Kidney tubule cell (primary cell): ENCODE data around the gene MAGI2.

ENCODE experiments used
- DNase-seq: peaks from one replicate; pipeline ENCODE4 v3.0.0-alpha.2; 2018; ENCODE audit warnings: low spot score

MAGI2 gene

DNA sequence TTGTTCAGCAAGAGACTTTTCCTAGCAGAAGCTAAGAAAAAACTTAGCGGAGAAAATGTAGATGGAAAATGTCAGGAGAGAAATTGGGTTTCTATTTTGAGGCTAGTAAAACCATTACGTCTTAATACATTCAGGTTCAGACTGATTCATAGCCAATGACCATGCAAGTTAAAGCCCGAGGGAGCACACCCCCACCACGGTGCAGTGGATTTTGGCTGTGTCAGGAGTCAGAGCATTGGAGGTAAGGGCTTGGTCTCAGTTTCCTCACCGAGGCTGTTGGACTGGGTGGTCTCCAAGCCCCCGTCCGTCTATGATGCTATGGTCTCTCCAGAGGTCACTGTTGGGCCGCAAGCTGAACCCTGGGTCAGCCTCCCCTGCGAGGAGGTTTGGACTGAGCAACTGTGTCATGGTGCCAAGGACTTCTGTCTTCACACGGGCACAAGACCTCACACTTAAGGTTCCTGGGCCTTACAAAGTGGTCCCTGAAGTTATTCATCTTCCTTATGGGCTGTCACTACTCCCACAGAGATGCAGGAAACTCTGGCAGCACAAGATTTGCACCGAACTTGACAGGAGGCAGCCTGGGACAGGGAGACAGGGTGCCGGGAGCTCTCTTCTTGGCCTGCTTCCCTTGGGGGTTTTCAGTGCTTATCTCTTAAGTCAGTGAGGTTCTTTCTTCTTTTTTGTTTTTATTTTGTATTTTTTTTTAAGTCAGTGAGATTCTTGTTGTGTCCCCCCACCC, 1468.1 kb downstream of the MAGI2 start:
- no peak for DNase-seq

DNA sequence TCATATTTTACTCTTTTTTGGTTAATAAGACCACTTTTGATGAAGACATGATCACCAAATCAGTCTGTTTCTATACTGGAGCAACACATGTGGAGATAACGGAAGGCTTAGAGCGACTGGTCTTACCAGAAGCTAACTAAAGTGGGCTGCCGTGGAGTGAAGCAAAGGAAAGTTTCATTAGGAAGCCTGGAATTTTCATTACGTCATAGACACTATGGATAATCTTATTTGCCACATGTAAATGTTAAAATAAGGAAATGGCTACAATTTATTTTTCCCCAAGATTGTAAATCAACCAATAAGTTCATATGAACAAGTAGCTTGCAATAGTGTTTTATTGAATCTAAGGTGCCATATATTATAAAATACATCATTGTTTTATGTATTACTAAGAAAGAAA, 1469.5 kb downstream of the MAGI2 start:
- no peak for DNase-seq

DNA sequence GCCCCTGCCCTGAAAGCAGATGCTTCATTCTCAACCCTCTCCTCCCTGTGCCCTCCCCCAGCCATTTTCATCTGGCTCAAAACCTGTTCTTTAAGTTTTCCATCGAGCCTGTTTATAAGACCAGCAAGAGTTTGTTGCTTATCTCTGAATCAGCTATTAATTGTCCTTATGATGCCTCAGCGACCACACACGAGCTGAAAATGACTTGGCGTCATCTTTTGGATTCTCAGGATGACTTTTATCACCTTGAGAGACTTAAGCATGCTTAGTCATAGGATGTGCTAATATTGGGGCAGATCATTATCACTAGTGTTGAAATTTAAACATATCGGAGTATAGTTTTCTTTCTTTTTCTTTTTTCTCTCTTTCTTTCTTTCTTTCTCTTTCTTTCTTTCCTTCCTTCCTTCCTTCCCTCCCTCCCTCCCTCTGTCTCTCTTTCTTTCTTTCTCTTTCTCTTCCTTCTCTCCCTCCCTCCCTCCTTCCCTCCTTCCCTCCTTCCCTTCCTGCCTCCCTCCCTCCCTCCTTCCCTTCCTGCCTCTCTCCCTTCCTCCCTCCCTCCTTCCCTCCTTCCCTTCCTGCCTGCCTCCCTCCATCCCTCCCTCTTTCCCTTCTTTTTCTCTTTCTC, 1470.4 kb downstream of the MAGI2 start:
- DNase-seq = peak; percentile 25

DNA sequence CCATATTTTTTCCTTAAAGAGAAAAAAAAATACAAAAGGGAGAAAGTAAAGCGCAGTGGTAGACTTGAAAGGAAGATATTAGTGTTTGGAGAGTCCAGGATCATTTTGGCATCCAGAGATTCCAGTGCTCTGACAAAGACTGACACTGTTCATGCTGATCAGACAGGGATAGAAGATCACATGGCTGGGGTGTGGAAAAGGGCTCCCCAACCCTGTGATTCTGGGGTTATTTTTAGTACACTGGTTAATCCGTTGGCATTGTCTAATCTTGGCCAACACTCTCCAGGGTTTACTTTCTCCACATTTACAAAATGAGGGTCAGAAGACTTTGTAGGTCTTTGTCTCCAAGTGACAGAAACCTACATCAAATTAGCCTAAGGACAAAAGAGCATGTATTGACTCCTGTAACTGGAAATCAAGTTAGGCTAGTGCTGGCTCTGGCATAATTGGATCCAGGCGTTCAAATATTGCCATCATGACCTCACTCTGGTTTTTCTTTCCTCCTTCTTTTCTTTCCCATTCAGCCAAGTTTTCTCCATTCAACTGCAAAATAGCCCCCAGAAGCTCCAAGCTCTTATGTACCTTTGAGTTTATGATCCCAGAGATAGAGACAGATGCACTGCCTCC, 1473.3 kb downstream of the MAGI2 start:
- DNase-seq = no peak

DNA sequence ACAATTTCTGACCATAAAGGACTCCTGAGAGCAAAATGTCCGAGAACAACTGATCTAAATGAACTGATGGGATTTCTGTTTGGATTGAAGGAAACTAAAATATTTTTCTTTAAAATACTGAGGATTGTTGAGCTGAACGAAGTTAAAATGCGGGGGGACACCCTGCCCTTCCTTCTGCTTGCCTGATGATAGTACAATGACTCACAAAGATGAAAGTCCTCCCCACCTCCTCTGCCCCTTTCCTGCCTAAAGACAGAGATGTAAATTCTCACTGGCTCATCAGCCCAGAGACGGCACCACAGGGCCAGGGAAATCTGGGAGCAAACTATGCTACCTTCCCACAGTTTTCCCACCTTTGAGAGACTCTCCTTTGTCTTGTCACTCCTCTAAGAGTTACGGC, 1474.2 kb downstream of the MAGI2 start:
- DNase-seq = no peak

DNA sequence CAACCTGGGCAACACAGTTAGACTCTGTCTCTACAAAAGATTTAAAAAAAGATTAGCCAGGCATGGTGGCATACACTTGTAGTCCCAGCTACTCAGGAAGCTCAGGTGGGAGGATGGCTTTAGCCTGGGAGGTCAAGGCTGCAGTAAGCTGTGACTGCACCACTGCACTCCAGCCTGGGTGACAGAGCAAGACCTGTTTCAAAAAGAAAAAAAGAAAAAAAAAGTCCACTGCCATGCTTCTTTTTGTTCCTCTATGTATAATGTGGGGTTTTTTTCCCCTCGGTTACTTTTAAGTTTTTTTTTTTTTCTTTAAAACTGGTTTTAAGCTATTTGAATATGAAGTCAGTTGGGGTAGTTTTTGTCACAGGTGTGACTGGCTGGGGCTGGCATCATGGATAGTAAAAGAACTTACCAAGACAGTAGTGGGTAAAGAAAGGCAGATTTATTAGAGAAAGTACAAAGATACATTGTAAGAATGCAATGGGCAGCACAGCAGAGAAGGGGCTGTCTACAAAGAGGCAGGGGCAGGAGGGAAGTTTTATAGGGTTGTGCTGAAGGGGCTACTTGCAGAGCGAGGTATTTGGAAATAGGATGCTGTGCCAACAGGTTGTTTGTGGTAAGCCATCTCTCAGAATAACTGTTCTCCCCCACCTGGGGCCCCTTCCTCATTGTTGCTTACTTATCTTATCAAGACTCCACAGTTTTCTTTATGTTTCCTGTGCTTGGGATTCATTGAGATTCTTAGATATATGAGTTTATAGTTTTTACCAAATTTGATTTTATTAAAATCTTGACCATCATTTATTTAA, 1477.6 kb downstream of the MAGI2 start:
- no peak for DNase-seq

DNA sequence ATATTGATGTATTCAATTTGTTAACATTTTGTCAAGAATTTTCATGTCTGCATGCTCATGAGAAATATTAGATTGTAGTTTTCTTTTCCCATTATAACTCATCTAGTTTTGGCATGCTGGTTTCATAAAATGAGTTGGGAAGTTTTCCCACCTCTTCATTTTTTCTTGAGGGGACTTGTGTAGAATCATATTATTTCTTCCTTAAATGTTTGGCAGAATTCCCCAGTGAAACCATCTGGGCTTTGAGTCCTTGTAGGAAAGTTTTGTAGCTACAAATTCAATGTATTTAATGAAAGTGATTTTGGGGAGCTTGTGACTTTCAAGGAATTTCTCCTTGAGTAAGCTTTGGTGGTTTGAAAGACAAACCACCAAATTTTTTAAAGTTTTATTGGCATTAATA, 1481.7 kb downstream of the MAGI2 start:
- DNase-seq = no peak

DNA sequence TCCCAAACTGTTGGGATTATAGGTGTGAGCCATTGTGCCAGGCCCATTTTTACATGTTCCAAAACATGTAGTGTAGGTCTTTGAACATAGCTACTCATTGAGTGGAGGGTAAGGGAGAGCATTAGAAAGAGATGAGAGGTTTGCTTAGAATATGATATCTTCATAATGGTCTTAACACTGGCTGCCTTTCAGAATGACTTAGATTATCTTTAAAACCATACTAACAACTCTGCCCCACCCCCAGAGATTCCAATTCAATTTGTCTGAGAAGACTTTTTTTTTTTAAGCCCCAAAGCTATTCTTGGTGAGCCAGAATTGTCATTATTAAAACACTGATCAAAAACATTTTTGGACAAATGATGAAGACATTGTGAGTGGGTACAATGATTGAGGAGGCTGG, 1486.0 kb downstream of the MAGI2 start:
- DNase-seq = no peak
